ENCODE results near the gene GAS7. TPM values are rescaled to one million over a fixed set of nuclear protein-coding genes. Genes with fewer than 3 reads are reported as not detected.
"Not testable (repeated sequence)": the region's sequence is repeated elsewhere in the genome, so short reads cannot be mapped to it uniquely, and the experiment has no call there.

Gene GAS7
- total RNA-seq, 2 experiments from 2014 or later = 0.24 to 0.26 TPM

DNA sequence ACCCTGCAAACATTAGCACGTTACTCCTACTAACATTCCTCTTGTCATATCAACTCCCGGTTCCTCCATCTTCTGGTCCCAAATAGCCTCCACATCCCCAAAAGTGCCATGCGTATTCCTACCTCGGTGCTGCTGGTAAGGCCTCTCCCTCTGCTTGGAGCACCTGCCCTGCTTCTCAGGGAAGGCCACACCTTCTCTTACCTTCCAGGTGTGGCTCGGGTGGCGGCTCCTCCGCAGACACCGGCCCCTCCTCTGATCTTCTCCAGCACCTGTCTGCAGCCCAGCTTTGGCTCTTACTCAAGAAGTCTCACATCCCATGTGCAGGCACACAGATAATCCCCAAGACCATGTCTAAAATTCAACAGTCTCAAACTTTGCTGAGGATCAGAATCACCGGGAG, 92.3 kb downstream of the GAS7 start:
- H3K36me3 Mint-ChIP-seq = no peaks in the 10 kb centered on the region
- CTCF ChIA-PET = no interaction called here
- no peaks in the 10 kb centered on the region for H3K4me1 Mint-ChIP-seq (ENCODE audit: low read depth)
- no peaks in the 10 kb centered on the region for H3K9me3 Mint-ChIP-seq
- H3K27me3 Mint-ChIP-seq = no peaks in the 10 kb centered on the region
- H3K4me3 Mint-ChIP-seq = no peak overlapping the region
- no peak overlapping the region for H3K27ac Mint-ChIP-seq
- POLR2A ChIA-PET = no interaction called here
- intact Hi-C loops (cut with micrococcal nuclease) = no loop called here
- DNase-seq = no peak

DNA sequence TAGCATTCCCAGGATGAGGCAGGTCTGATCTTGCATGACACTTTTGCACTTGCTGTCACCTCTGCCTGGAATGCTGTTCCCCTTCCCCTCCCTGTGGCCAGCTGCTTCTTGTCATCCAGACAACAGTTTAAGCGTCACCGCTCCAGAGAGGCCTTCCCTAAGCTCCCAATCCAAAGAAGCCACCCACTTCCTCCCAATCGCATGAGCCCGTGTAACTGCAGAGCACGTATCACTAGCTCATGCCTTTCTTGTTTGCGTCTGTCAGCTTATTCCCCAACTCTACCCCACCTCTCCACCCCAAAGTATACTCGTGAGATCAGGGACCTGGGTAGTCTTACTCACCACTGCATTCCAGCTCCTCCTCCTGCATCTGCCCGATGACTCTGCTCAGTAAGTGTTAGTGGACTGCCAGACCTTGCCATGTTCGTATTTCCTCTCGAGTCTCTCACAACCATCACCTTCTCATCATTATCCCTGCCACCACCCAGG, 92.8 kb downstream of the GAS7 start:
- Mint-ChIP-seq H3K27me3 (no peaks in the 10 kb centered on the region), H3K27ac (no peak overlapping the region), H3K9me3 (no peaks in the 10 kb centered on the region), H3K36me3 (no peaks in the 10 kb centered on the region), H3K4me1 (ENCODE audit: low read depth) (no peaks in the 10 kb centered on the region), H3K4me3 (no peak overlapping the region)
- intact Hi-C loops (cut with micrococcal nuclease) = no loop called here
- CTCF ChIA-PET = no interaction called here
- POLR2A ChIA-PET = no interaction called here
- DNase-seq = no peak

DNA sequence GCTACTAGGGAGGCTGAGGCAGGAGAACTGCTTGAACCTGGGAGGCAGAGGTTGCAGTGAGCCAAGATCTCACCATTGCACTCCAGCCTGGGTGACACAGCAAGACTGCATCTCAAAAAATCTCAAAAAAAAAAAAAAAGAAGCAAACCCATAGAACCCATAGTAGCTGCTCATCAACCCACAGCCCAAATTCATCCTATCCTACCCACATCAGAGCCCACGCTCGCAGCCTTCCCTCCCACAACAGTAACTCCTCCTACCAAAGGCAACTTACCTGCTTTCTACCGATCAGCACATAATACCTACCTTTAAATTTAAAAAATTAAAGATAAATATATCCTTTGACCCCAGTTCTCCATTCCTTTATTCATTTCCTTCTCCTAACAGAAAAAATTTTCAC, 94.7 kb downstream of the GAS7 start:
- Mint-ChIP-seq H3K4me1 (ENCODE audit: low read depth) (no peaks in the 10 kb centered on the region), H3K36me3 (no peaks in the 10 kb centered on the region), H3K4me3 (no peak overlapping the region), H3K27me3 (no peaks in the 10 kb centered on the region), H3K9me3 (no peaks in the 10 kb centered on the region), H3K27ac (no peak overlapping the region)
- ChIA-PET POLR2A (no interaction called here), CTCF (no interaction called here)
- intact Hi-C loops (cut with micrococcal nuclease) = no loop called here
- no peak for DNase-seq

DNA sequence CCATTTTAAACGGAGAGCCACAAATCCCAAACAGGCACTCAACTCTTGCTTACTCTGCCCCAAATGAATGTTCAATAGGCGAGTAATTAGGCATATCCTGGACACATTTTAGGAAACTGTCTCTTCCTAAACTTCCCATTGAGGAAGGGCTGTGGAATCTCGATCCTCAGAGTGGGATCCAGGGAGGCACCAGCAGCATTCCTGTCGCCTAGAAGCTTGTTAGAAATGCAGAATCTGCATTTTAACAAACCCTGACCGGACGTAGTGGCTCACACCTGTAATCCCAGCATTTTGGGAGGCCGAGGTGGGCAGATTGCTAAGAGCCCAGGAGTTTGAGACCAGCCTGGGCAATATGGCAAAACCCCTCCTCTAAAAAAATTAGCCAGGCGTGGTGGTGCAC, 95.6 kb downstream of the GAS7 start:
- Mint-ChIP-seq H3K9me3 (no peaks in the 10 kb centered on the region), H3K4me1 (ENCODE audit: low read depth) (no peaks in the 10 kb centered on the region), H3K27me3 (no peaks in the 10 kb centered on the region), H3K4me3 (no peak overlapping the region), H3K36me3 (no peaks in the 10 kb centered on the region), H3K27ac (no peak overlapping the region)
- ChIA-PET POLR2A (no interaction called here), CTCF (no interaction called here)
- intact Hi-C loops (cut with micrococcal nuclease) = no loop called here
- DNase-seq = no peak

DNA sequence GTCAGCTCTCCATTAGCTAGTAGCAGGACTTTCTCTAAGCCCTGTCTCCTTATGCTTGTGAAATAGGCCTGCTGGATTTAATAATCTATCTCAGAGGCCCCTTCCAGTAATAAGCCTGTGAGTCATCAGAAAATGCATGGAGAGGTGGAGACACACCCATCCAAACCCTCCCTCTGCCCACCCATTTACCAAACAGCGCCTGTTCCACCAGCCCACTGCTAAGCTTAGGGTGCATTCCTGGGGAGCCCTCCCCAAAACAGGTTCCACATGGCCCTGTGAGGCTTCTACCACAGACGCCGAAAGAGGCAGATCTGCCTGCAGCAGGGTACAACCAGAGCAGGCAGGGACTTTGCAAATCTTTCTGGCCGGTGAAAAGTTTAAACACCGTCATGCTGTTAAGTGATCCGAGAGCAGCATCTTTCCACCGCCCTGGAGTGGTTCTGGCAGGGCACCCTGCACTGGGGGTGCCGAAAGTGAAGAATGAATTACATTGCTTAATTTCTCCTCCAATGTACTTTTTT, 99.3 kb downstream of the GAS7 start:
- no peak overlapping the region for H3K4me3 Mint-ChIP-seq
- no peaks in the 10 kb centered on the region for H3K36me3 Mint-ChIP-seq
- no peak for DNase-seq
- POLR2A ChIA-PET = no interaction called here
- no peak overlapping the region for H3K27ac Mint-ChIP-seq
- H3K9me3 Mint-ChIP-seq = no peaks in the 10 kb centered on the region
- H3K4me1 Mint-ChIP-seq (ENCODE audit: low read depth) = no peaks in the 10 kb centered on the region
- H3K27me3 Mint-ChIP-seq = no peaks in the 10 kb centered on the region
- CTCF ChIA-PET = no interaction called here
- intact Hi-C loops (cut with micrococcal nuclease) = no loop called here

DNA sequence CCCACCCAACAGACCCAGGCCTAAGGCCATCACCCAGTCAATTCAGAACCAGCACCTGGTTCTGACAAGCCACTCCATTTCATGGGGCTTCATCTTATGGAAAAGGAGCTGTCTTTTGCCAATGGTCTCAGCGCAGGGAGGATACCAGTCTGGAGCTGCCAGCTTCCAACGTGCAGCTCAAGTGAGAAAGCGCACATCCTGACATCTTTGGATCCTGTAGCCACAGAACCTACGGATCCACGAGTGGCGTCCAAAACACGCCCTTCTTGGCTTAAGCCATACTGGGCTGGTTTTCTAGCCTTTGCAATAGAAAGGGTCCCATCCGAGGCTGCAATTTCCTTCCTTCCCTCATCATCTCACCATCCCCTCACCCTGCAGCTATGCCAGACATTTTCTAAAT, 101.8 kb downstream of the GAS7 start:
- peaks cover 5% of the 10 kb centered on the region for H3K9me3 Mint-ChIP-seq
- no peak for DNase-seq

DNA sequence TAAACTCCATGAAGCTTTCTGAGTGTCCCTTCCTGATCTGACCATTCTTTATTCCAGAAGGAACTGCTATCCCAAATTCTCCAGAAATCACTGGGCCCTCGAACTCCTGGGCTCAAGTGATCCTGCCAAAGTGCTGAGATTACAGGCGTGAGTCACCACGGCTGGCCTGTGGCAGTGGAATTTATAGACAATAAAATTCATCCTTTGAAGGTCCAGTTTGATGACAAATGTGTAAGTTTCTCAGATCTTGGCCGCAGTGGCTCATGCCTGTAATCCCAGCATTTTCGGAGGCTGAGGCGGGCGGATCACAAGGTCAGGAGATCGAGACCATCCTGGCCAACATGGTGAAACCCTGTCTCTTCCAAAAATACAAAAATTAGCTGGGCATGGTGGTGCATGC, 103.1 kb downstream of the GAS7 start:
- CTCF ChIA-PET = not testable (repeated sequence)

More for the DNA sequence above, 101.8 kb downstream of the GAS7 start:
- Mint-ChIP-seq H3K4me1 (ENCODE audit: low read depth) (no peaks in the 10 kb centered on the region), H3K27me3 (no peaks in the 10 kb centered on the region), H3K4me3 (no peak overlapping the region), H3K36me3 (no peaks in the 10 kb centered on the region), H3K27ac (no peak overlapping the region)
- intact Hi-C loops (cut with micrococcal nuclease) = no loop called here
- ChIA-PET CTCF (no interaction called here), POLR2A (no interaction called here)

DNA sequence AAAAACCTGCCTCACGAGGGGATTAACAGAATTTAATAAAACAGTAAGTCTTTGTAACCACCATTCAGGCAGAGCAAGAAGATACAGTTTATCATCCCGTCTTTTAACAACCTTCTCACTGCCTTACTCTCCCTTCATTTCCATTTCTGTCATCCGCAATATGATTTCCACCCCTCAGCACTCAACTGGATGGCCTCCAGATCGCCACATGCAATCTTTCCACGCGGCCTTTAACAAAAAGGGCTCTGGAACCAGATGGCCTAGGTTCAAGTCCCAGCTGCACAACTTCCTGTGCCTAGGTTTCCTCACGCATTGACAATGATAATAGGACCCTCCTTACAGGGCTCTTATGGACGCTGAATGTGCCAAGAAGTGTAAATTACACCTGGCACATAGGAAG, 103.6 kb downstream of the GAS7 start:
- no peaks in the 10 kb centered on the region for H3K36me3 Mint-ChIP-seq
- H3K27me3 Mint-ChIP-seq = no peaks in the 10 kb centered on the region
- no peaks in the 10 kb centered on the region for H3K4me1 Mint-ChIP-seq (ENCODE audit: low read depth)
- H3K9me3 Mint-ChIP-seq = peaks cover 5% of the 10 kb centered on the region
- ChIA-PET CTCF (no interaction called here), POLR2A (no interaction called here)
- intact Hi-C loops (cut with micrococcal nuclease) = no loop called here
- no peak overlapping the region for H3K4me3 Mint-ChIP-seq
- H3K27ac Mint-ChIP-seq = no peak overlapping the region
- no peak for DNase-seq

More for the DNA sequence above, 103.1 kb downstream of the GAS7 start:
- DNase-seq; intact Hi-C loops (cut with micrococcal nuclease); H3K27me3 Mint-ChIP-seq; H3K36me3 Mint-ChIP-seq; H3K4me1 Mint-ChIP-seq (ENCODE audit: low read depth); POLR2A ChIA-PET; H3K27ac Mint-ChIP-seq; H3K4me3 Mint-ChIP-seq; H3K9me3 Mint-ChIP-seq: not testable (repeated sequence)

DNA sequence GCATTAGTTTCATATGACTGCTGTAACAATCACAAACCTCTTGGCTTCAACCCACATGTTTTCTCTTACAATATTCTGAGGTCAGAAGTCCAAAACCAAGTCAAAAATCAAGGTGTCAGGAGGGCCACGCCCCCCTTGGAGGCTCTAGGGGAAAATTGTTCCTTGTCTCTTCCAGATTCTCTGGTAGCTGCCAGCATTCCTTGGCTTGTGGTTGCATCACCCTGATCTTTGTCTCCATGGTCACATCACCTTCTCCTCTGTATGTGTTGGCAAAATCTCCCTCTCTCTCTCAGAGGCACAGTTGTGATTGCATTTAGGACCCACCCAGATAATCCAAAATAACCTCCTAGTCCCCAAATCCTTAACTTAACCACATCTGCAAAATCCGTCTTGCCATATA, 105.8 kb downstream of the GAS7 start:
- no peak overlapping the region for H3K27ac Mint-ChIP-seq
- no peaks in the 10 kb centered on the region for H3K27me3 Mint-ChIP-seq
- H3K4me3 Mint-ChIP-seq = no peak overlapping the region
- DNase-seq = no peak
- no peaks in the 10 kb centered on the region for H3K4me1 Mint-ChIP-seq (ENCODE audit: low read depth)
- intact Hi-C loops (cut with micrococcal nuclease) = no loop called here
- ChIA-PET POLR2A (no interaction called here), CTCF (no interaction called here)
- peaks cover 5% of the 10 kb centered on the region for H3K9me3 Mint-ChIP-seq
- no peaks in the 10 kb centered on the region for H3K36me3 Mint-ChIP-seq

DNA sequence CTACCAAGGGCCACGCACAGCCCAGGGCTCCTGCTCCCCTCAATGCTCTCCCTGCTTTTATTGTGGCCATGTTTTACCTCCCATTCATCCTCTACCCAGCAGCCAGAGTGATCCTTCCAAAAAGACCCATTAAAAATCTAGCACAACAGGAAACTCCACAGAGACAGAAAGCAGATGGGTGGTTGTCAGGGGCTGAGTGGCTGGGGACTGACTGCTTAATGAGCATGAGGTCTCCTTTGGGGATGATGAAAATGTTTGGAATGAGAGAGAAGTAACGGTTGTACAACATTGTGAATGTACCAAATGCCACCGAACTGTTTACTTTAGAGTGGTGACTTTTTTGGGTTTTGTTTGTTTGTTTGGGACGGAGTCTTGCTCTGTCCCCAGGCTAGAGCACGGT, 107.4 kb downstream of the GAS7 start:
- Mint-ChIP-seq H3K27me3 (no peaks in the 10 kb centered on the region), H3K36me3 (no peaks in the 10 kb centered on the region), H3K27ac (no peak overlapping the region), H3K9me3 (peaks cover 5% of the 10 kb centered on the region), H3K4me1 (ENCODE audit: low read depth) (no peaks in the 10 kb centered on the region), H3K4me3 (no peak overlapping the region)
- ChIA-PET POLR2A (no interaction called here), CTCF (no interaction called here)
- intact Hi-C loops (cut with micrococcal nuclease) = no loop called here
- DNase-seq = no peak

DNA sequence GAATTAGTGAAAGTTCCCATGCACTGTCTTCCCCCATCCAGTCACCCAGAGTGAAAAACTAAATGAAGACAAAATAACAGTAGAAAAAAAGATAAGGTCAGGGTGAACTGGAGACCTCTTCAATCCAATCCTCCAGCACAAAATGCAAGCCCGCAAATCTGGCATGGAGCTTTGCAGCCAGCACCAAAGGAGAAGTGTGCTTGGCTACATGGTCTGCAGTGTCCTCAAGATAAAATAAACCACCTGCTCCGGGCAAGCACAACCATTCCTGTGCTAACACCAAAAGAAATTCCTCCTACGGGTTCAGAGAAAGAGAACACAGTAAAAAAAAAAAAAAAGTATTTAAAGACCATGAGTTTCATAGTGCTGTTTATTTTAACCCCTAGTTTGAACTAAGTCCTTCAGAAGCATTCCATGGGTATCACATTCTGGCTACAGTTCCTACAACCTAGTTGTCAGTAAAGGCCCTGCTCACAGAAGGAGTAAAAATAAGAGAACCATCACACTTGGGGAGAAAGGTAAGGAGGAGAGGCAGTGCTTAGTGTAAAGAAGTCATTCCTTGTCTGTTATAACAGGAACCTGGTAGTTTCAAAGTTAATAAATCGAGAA, 109.1 kb downstream of the GAS7 start:
- no peak overlapping the region for H3K4me3 Mint-ChIP-seq
- peaks cover 5% of the 10 kb centered on the region for H3K9me3 Mint-ChIP-seq
- no peak for DNase-seq
- H3K4me1 Mint-ChIP-seq (ENCODE audit: low read depth) = no peaks in the 10 kb centered on the region
- H3K27ac Mint-ChIP-seq = no peak overlapping the region
- intact Hi-C loops (cut with micrococcal nuclease) = no loop called here
- no peaks in the 10 kb centered on the region for H3K36me3 Mint-ChIP-seq
- ChIA-PET CTCF (no interaction called here), POLR2A (no interaction called here)
- H3K27me3 Mint-ChIP-seq = no peaks in the 10 kb centered on the region

DNA sequence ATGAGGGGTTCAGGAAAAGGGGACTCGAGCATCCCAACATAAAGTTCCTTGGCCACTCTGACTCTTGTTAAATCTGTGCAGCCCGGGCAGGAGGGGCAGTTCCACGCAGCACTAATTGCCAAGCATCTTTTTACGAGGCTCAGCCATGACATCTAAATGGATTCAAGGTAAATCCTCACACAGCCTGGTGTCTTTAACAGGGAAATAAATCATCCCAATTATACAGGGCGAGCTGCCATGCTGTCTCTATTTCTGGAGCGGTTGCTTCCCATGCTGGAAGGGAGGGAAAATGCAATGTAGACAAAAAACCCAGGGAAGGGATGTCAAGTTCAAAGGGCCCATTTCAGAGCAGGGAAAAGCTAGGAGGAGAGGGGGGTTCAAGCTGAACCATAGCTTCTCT, 110.0 kb downstream of the GAS7 start:
- Mint-ChIP-seq H3K9me3 (peaks cover 7% of the 10 kb centered on the region), H3K36me3 (no peaks in the 10 kb centered on the region), H3K4me1 (ENCODE audit: low read depth) (no peaks in the 10 kb centered on the region), H3K27ac (no peak overlapping the region), H3K4me3 (no peak overlapping the region), H3K27me3 (no peaks in the 10 kb centered on the region)
- CTCF ChIA-PET = no interaction called here
- intact Hi-C loops (cut with micrococcal nuclease) = no loop called here
- DNase-seq = no peak
- POLR2A ChIA-PET = no interaction called here

DNA sequence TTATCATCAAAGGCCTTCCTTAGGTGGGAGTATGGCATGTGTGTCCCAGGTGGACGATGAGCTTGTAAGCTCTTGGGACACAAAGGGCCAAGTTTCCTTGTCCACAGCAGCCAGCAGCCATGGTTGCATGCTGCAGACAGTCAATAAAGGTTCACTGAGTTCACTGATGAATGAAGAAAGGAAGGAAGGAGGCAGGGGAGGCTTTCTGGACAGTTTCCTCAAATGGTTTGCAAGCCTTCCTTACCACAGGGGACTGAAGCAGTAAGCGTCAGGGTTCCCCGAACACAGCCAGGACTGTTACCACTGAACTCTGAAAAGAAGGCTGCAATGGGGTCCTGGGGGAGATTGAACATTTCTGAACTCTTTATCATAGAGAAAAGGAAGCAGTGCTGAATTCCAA, 111.1 kb downstream of the GAS7 start:
- no peak for DNase-seq
- H3K4me1 Mint-ChIP-seq (ENCODE audit: low read depth) = no peaks in the 10 kb centered on the region
- no peak overlapping the region for H3K4me3 Mint-ChIP-seq
- H3K27ac Mint-ChIP-seq = no peak overlapping the region
- H3K9me3 Mint-ChIP-seq = peaks cover 4% of the 10 kb centered on the region
- CTCF ChIA-PET = no interaction called here
- intact Hi-C loops (cut with micrococcal nuclease) = no loop called here
- H3K27me3 Mint-ChIP-seq = no peaks in the 10 kb centered on the region
- POLR2A ChIA-PET = no interaction called here
- H3K36me3 Mint-ChIP-seq = no peaks in the 10 kb centered on the region
